ENCODE measurements around the gene SLC9A3.

DNA sequence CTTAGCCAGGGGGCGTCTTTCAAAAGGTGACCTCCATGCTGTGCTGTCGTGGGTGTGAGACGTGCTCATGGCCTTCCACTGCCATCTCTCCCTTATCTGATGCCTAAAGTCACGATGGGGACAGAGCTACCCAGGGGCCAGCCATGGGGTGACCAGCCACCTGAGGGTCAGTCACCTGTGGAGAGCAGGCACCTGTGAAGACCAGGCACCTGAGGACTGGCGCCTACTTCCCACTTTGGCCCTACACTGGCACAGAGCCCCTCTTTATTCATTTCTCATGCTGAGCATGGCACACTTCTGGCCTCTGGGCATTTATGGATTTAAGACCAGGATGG is 87.6 kb downstream of the SLC9A3 start:
- no peak for TF ChIP-seq SP1 (IDR thresholded peaks at IDR 0.05)
- TF ChIP-seq PKNOX1 (IDR thresholded peaks at IDR 0.05) = no peak
- no peak for TF ChIP-seq FOXA1 (IDR thresholded peaks at IDR 0.05)
